B cell (primary cell): ENCODE measurements around the gene GULP1.

Source experiments
- CTCF ChIP-seq: fragments of 200-600 bp; IDR thresholded peaks from one replicate; pipeline ENCODE4 v1.8.0; 2022; ENCODE audit warnings: antibody characterized with exemption, mild to moderate bottlenecking
- EZH2 ChIP-seq: IDR thresholded peaks from 2 replicates; pipeline ENCODE4 v1.6.1; 2012; ENCODE audit warnings: borderline replicate concordance, low read depth, mild to moderate bottlenecking, moderate library complexity, low read length; ENCODE audit not compliant: insufficient read depth, poor library complexity, severe bottlenecking

- no peak for TF ChIP-seq EZH2
- TF ChIP-seq CTCF: no peak
Measured at GRCh38 chr2:188360485-188361263, 69.0 kb downstream of the GULP1 start.
